SK-N-SH (cell line): ENCODE data around the gene SUSD3.

ENCODE experiments used
- CHD2 ChIP-seq: fragments of 150-350 bp; IDR thresholded peaks from 2 replicates; pipeline ENCODE4 v1.6.1; 2018; ENCODE audit warnings: low read length; ENCODE audit not compliant: partially characterized antibody
- CTCF ChIP-seq: fragments of 200-600 bp; sonication (generic); IDR thresholded peaks from 2 replicates; pipeline ENCODE4 v1.6.1; 2017; ENCODE audit warnings: antibody characterized with exemption, mild to moderate bottlenecking, moderate library complexity
- EP300 ChIP-seq, 2 experiments: IDR thresholded peaks; 2 replicates each; pipeline versions ENCODE4 v1.4.0 to v1.6.1; 2012; ENCODE audit warnings: borderline replicate concordance in 1 of 2, low read depth in 1 of 2, low read length in 1 of 2
- MXI1 ChIP-seq: IDR thresholded peaks from 2 replicates; pipeline ENCODE4 v1.6.1; 2012; ENCODE audit warnings: mild to moderate bottlenecking, low read depth, low read length, improper control_type of control experiment
- NFIC ChIP-seq: IDR thresholded peaks from 2 replicates; pipeline ENCODE4 v1.4.0; 2012; ENCODE audit warnings: borderline replicate concordance
- SMC3 ChIP-seq: IDR thresholded peaks from 2 replicates; pipeline ENCODE4 v1.6.1; 2012; ENCODE audit warnings: low read depth, low read length, improper control_type of control experiment
- TAF1 ChIP-seq: IDR thresholded peaks from 2 replicates; pipeline ENCODE4 v1.6.1; 2012; ENCODE audit warnings: low read depth, mild to moderate bottlenecking, low read length, moderate library complexity, borderline replicate concordance

- TF ChIP-seq MXI1 (no peak), CHD2 (no peak), NFIC (no peak), CTCF (no peak), EP300 (IDR thresholded peaks at IDR 0.05; ENCODE audit: borderline replicate concordance in 1 of 2, low read depth in 1 of 2, low read length in 1 of 2) (no peak), SMC3 (no peak), TAF1 (no peak)
These were observed 26.0 kb upstream of the SUSD3 start for GRCh38 chr9:93032545-93032944.
